Stimulated activated CD4-positive, alpha-beta T cell treated with anti-CD3 and anti-CD28 coated beads, Interleukin-4, amount 100 ng/mL, for 48 hours (primary cell): ENCODE results near the gene RELN.
"Not testable (repeated sequence)": the region's sequence is repeated elsewhere in the genome, so short reads cannot be mapped to it uniquely, and the experiment has no call there.

ENCODE experiments used
- DNase-seq, 2 donors: peaks; one replicate each; pipeline ENCODE4 v3.0.0-alpha.2; 2020; ENCODE audit warnings: low read depth in 2 of 2

Gene RELN

DNA sequence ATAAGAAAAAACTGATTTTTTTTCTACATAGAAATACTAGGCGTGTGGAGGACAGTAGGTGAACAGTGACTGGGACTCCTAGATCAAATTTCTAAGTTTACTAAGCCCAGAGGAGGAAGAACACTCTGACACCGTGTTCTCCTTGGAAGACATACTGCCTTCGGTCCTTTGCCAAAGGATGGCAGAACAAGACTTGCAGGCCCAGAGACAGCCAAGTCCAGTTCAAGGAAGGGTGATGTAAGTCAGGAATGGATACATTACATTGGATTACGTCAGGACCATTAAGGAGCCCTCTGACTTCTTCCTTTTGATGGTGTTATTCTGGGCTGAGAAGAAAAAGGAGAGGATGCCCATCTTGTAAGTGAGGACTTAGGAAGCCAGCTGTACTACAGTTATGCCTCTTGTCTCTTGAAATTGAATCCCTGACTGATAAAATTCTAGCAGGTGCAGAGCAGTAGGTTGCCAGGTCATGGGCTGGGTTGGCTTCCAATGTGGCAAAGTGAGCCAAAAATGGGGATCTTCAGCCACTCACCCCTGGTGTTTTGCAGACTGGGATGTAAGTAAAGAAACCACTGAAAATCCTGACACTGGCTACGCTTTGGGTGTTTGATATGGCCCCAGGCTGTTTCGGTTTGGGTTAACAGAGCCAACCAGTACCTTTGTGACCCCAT, 45.1 kb downstream of the RELN start:
- DNase-seq: no peak

DNA sequence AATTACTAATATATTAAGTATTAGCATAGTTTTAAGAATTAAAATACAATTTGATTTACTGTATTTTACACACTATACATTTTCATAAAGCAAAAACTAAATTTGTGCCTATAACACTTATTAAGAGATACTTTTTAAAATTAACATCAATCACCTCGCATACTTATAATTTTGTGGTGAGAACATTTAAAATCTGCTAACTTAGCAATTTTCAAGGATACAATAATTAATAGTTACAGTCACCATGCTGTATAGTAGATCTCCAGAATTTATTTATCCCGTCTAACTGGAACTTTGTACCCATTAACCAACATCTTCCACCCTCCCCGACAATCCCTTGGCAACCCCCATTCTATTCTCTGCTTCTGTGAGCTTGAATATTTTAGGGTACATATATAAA, 47.5 kb downstream of the RELN start:
- DNase-seq: no peak

DNA sequence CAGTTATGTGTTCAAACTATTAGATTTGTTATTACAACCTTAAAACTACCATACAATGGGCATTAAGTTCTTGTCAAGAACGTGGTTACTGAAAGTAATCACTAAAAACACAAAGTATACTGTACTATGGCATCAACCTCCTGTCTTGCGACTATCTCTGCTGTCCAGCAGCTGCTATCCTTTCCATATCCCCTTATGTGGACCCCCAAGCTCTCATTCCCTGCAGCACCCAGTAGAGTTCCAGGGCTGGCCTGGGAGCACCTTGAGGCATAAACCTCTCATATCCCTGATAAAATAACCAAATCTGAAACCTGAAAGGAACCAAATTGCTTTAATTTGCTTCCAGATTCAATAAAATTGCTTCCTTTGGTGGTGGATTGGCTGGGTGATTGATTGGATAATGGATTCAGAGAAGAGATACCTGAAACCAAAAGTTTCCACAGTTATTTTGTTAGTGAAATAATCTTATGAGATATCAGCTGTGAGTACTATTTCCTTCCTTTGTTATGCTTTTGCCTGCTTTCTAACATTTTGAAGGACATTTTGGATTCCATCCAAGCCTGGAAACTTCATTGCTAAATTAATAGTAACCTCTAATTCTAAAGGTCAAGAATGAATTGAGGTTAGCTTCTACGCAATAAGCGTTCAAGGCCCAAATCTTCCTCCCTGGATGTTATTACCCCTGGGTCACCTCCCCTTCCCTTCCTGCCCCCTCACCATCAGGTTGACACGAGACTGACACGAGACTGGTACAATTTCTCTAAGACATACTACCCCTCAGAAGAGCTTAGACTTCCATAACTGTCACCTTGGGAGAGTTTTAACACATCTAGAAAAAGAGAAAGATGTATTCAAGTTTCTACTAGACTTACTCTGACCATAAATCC, 48.8 kb downstream of the RELN start:
- no peak for DNase-seq

DNA sequence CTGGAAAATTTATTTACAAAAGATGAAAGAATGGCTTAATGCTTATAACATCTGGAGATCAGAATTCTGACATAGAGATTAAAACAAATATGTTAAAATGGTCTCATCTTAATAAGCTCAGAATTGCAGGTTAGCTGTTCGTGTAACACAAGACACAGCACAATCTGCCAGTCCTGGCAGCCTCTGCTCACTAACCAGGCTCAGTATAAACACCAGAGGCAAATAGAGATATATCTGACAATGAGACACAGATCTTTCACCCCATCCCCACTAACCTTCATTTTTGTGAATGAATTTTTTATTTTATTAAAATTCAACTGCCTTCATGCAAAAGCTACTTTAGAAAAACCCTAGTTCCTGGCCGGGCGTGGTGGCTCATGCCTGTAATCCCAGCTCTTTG, 51.8 kb downstream of the RELN start:
- no peak for DNase-seq

DNA sequence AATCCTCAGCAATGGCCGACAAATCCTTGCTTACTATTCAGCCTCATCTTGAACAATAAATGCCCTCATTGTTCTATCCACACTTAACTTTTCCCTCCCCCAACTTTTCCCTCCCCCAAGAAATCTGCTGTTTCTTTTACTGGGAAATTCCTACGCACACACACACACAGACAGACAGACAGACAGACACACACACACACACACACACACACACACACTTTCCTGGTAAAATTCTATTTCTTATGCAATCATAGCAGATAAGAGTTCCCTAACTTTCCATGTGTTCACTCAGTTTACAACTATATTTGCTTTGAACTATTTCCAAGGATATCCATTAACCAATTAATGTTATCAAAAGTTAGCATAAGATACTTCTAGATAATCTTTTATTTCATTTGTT, 52.9 kb downstream of the RELN start:
- no peak for DNase-seq

DNA sequence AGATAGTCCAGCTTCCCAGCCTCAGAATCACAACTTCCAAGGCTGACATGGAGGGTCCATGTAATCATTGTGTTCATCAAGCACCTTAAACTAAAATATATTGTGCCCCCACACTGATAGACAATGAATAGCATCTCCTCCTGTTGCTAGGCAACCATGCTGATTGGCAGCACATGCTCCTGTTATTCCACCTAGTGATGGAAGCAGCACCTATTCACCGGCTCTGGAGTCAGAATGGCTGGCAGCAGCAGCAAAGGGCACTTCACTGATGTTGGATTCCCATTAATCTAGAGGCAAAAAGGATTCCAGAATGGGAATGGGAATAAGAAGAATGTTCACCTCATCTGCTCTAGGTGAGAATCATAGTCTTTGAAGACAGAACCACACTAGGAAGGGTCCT, 55.0 kb downstream of the RELN start:
- no peak for DNase-seq

DNA sequence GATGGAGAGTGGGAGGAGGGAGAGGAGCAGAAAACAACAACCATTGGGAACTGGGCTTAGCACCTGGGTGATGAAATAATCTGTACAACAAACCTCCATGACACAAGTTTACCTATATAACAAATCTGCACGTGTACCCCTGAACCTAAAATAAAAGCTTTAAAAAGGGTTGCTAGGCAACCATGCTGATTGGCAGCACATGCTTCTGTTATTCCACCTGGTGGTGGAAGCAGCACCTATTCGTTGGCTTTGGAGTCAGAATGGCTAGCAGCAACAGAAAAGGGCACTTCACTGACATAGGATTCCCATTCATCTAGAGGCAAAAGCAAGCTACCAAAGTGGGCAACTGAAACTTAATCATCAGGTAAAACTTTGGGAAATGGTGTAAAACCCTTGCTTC, 57.1 kb downstream of the RELN start:
- DNase-seq: no peak

DNA sequence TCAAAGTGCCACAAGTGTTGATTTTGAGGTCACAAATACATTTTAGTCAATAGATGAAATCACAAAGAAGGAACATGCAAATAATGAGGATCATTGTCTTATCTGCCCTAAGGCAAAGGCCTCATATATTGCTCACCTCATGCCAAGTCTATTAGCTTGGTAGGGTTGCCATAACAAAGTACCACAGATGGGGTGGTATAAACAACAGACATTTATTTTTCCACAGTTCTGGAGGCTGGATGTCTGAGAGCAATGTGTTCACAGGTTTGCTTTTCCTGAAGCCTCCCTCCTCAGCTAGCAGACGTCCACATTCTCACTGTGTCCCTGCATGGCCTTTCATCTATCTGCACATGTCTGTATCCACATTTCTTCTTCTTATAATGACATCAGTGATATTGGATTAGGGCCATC, 59.6 kb downstream of the RELN start:
- no peak for DNase-seq

DNA sequence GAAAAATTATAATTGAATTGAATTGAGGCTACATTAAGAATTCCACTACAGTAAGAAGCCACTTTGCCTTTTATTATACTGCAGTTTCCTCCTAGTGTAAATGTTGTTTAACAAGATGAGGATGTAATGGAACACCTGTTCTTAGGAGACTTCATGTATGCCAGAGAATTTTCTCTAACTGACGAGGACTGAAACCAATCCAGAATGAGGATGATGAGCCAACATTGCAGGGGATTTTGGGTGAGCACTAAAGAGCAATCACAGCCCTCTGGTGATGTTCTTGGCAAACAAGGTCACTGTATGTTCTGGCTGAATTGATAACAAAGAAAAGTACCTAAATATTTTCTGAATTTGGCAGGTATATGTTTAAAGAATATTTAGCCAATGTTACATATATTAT, 60.9 kb downstream of the RELN start:
- DNase-seq: no peak

DNA sequence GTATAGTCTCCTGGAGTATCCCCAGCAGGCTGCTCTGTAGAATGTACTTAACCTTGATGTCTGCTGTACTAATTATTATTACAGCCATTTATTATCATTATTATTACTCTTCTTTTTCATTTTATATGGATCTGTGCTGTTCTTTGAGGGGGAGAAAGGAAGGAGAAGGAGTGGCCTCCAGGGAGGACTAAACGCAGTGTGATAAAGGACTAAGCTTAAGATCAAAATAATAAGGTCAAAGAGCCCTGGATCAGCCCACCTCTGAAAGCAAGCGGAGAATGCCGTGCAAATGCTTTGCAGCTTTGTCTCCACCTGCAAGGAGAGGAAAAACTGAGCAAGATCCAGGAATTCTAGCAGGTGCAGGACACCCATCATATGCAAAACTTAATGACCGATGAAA, 65.3 kb downstream of the RELN start:
- no peak for DNase-seq

DNA sequence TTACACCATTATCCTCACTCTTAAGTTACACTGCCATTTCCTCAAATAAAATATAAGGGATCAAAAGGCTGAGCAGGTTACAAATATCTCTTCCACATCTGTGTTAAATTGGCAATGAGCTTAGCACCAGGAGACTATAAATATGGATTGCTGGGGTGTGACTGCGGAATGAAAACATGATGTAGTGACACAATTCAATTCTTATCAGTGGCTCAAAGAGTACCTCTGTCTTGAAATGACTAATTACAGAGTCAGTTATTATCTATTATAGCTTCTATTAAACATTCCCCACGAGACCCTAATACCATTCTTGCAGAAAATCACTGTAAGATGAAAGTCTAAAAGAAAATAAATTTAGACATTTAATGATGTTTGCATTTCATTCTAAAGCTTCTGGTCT, 67.1 kb downstream of the RELN start:
- DNase-seq: no peak

DNA sequence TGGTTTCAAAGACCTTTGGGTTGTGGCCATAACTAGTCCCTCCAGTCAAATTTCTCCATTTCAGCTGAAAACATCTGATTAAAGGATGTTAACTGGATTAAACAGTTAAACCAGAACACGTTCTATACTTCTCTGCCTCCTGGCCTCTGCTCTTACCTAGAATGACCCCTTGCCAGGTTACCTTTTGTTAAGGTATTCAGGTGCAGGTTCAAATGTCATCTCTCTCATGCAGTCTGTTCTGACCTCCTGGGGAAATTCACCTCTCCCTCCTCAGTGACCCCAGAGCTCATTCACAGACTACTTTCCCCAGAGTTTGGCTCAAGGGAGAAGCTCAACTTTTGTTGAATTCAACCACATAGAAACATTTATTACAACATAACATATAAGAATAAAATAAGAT, 67.8 kb downstream of the RELN start:
- no peak for DNase-seq

DNA sequence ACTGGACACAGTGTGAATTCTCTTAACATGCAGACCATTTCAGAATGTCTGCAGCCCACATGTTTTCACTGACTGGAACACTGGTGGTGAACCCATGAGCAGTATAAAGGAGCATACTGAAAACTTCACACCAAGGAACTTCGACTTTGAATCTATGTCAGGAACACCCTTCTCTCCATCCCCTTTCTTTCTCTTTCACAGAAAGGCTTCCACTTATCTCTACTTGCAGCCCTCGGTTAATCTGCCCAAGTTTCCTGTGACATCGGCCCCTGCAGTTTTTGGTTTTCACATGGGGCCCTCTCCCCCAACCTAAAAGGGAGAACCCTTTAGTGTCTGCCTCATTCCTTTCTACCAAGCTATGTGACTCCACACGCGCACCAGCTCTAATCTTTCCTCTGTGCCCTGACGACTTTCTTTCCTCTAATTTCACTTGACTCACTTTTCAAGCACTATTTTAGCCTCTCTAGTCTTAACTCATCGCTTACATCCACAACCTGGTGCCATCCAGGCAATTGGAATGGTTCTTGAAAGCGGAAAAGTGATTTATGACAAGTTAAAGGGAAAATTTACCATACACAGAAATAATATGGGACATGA, 70.1 kb downstream of the RELN start:
- no peak for DNase-seq

DNA sequence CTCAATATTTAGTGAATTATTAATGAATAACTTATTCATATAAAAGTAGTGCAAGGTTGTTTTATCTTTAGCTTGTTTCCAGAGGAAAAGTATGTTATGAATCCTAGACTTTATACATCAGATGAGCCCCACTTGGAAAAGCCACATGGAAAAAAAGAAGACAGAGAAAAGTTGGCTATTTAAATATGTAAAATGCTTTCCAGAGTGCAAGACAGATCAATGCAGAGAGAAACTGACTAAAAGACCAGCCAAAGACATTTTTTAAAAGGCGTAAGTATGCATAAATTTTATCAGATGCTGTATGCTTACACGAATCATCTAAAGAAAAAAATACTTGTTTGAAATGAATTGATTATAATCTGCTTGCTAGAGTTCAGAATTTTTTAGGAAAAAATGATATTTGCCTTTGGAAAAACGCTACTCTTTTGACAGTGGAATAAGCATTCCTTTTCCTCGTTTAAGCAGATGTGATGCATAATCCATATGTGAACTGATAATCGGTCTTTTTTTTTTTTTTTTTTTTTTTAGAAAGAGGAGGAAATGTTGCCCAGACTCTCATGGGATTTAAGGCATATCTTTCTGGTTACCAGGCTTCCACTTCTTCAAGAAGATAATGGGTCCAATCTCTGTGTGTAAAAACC, 70.7 kb downstream of the RELN start:
- no peak for DNase-seq

DNA sequence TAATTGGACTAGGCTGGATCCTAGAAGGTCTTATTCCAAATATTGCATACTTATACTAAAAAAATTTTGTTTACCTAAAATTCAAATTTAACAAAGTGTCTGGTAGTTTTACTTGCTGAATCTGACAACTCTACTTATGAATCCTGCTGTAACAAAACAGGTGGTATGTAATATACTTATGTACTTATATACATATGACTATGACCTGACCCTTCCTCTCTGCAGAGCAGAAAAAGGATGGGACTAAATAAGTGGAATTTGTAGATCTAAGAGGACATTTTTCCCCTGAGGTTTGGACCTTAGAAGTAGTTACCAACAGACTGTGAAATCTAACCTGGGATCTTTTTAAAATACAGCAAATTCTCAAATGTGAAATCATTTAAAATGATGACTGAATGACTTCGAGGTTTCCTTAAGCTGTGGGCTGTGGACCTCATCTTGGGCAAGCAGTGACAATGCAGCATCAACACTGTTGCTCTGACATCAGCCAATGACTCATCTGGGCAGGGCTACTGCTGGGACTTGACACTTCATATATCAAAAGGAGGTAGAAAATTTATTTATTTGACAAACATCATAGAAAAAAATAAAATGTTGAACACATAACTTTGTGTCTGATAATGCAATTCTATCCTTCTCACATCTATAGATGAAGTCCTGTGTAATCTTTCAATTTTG, 73.6 kb downstream of the RELN start:
- DNase-seq: no peak

DNA sequence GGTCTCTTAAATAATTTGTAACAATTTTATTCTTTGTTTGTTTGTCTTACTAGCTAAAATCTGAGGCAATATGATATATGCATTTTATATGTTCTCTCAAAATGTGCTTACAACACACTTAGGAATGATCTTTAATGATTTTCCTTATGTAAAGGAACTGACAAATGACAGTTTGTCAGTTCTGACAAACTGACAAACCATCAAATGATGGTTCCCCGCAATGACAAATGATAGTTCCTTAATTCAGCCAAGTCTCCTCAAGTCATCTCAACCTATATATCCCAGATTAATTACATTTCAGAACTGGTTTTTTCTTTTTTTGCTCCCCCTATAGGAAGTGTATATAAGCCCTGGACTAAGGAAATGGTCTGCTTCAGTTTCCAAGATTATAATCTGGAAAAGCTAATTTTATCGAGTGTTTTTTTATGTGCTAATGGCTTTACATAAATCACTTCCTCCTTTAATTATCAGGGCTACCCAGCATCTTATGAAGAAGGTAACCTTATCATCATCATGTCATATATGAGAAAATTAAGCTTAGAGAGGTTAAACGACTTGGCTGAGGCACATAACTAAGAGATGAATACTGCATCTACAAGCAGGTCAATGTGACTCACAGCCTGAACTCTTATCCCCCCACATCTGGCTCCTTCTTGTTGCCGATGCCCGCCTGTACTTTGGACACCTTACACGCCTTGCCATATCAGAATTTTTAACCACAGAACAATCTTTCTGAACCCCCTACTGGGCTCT, 75.1 kb downstream of the RELN start:
- DNase-seq: no peak

DNA sequence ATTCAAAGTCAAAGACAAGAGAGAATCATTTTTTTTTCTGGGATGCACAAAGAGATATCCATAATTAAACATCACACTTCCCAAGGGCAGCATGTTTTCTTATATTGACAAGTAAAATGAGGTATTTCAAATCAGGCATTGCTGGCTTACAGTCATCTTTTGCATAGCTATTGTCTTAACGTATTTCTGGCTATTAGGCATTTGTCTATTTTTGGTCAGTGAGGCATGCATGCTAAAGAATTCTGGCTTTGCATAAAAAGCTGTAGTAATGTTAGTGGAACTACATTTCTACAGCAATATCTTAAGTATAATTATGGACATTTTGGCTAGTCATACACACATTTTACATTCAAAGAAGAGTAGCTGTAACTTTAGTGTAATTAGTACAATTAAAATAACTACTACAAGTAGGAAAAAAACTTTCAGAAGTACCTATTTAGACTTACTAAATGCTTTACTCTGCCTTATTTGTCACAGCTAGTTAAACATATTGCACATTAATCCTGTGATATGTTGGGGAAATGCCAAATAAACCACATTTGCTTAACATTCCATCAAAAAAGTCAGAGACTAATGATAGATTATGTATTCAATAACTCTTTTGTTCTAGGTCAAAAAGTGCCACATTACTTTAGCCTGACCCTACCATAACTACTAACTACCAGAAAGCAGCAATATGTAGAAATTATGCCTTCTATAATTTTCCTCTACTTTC, 76.4 kb downstream of the RELN start:
- no peak for DNase-seq

DNA sequence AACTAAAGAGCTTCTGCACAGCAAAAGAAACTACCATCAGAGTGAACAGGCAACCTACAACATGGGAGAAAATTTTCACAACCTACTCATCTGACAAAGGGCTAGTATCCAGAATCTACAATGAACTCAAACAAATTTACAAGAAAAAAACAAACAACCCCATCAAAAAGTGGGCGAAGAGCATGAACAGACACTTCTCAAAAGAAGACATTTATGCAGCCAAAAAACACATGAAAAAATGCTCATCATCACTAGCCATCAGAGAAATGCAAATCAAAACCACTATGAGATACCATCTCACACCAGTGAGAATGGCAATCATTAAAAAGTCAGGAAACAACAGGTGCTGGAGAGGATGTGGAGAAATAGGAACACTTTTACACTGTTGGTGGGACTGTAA, 78.4 kb downstream of the RELN start:
- DNase-seq: not testable (repeated sequence)

DNA sequence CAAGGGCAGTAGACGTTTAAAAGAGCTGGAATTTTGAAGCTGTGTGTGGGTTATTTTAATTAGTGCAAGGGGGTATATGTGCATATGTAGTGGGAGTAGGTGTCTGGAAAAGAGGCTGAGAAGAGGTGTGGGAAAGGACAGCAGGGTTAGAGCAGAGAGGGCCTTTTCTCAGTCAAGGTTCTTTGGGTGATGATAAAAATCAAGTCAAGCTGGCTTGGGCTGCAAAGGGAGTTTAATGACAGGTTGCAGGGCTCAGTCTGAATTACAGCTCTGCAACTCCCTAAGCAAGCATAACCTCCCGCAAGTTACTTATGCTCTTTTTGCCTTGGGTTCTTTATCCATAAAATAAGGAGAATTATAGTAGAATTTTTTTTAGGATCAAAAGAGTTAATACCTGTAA, 83.5 kb downstream of the RELN start:
- no peak for DNase-seq

DNA sequence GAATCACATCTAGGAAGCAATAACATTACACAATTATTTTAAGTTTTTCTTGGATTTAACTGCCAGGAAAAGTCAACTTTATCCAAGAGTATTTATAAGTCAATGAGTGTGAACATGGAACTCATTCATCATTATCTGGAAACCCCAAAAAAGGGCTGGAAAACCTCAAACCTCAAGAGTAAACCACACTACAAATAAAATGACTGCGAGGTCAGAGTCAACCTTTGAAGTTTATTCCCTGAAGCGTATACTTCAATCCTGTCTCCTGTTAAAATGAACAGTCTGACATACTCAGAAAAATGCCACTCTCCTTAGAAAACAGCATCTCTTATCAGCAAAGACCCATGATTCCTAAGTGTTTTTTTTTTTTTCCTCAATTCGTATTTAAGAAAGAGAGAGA, 86.5 kb downstream of the RELN start:
- DNase-seq: no peak

DNA sequence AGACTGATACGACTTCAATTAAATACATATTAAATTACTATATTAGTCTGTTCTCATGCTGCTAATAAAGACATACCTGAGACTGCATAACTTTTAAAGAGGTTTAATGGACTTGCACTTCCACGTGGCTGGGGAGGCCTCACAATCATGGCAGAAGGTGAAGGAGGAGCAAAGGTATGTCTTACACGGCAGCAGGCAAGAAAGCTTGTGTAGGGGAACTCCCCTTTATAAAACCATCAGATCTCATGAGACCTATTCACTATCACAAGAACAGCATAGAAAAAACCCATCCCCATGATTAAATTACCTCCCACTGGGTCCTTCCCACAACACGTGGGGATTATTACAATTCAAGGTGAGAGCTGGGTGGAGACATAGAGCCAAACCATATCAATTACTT, 92.6 kb downstream of the RELN start:
- DNase-seq: not testable (repeated sequence)
